ENCODE measurements around the gene ATG4C. TPM values are rescaled to one million over a fixed set of nuclear protein-coding genes. Genes with fewer than 3 reads are reported as not detected.

ATG4C gene
- total RNA-seq, 4 donors from 2014 or later = 0.85 to 32.2 (median 11.7) TPM

DNA sequence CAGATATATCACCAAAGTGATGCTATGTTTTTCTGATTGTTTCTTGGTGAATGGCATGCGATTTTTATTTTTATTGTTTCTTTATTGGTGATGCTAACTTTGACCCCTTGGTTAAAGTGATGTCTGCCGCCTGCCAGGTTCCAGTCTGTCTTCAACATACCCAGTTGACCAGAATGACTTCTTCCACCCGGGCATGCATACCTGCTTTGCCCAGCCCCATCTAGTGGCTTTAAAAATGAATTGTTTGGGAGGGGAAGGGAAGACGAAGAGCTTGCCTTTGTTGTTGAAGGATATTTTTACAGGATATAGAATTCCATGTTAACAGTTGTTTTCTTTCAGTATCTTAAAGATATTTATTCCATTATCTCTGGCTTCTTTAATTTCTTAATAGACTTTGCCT, 65.1 kb downstream of the ATG4C start:
- TF ChIP-seq, protein P1, sequence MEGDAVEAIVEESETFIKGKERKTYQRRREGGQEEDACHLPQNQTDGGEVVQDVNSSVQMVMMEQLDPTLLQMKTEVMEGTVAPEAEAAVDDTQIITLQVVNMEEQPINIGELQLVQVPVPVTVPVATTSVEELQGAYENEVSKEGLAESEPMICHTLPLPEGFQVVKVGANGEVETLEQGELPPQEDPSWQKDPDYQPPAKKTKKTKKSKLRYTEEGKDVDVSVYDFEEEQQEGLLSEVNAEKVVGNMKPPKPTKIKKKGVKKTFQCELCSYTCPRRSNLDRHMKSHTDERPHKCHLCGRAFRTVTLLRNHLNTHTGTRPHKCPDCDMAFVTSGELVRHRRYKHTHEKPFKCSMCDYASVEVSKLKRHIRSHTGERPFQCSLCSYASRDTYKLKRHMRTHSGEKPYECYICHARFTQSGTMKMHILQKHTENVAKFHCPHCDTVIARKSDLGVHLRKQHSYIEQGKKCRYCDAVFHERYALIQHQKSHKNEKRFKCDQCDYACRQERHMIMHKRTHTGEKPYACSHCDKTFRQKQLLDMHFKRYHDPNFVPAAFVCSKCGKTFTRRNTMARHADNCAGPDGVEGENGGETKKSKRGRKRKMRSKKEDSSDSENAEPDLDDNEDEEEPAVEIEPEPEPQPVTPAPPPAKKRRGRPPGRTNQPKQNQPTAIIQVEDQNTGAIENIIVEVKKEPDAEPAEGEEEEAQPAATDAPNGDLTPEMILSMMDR (IDR thresholded peaks at IDR 0.05) = no peak
- TF ChIP-seq POLR2A (IDR thresholded peaks at IDR 0.05) = no peak
- H3K36me3 ChIP-seq = no peaks in the 10 kb centered on the region
- H3K4me1 ChIP-seq = no peaks in the 10 kb centered on the region
- no peaks in the 10 kb centered on the region for H3K27me3 ChIP-seq
- H3K9me3 ChIP-seq = no peaks in the 10 kb centered on the region
- no peak overlapping the region for H3K27ac ChIP-seq
- DNase-seq = no peak
- H3K4me3 ChIP-seq = no peak overlapping the region

DNA sequence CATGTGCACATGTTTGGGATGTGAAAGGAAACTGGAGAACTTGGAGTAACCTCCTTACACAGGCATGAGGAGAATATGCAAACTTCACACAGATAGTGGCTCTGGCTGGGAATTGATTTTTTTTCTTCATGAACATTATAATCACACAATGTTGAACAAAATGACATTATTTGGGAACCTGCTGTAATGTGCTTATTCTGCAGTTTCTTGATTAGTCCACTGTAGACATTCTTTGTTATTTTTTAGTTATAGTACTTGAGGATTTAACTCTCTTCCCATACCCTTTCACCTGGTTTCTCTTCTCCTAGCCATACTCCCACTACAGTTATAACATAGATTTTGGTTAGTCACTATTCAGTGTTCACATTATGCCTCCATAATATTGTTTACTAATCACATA, 68.3 kb downstream of the ATG4C start:
- Histone ChIP-seq H3K4me3 (no peak overlapping the region), H3K9me3 (no peaks in the 10 kb centered on the region), H3K4me1 (no peaks in the 10 kb centered on the region), H3K27me3 (no peaks in the 10 kb centered on the region), H3K27ac (no peak overlapping the region), H3K36me3 (no peaks in the 10 kb centered on the region)
- TF ChIP-seq, protein P1 (IDR thresholded peaks at IDR 0.05) = no peak
- no peak for TF ChIP-seq POLR2A (IDR thresholded peaks at IDR 0.05)
- DNase-seq = no peak

DNA sequence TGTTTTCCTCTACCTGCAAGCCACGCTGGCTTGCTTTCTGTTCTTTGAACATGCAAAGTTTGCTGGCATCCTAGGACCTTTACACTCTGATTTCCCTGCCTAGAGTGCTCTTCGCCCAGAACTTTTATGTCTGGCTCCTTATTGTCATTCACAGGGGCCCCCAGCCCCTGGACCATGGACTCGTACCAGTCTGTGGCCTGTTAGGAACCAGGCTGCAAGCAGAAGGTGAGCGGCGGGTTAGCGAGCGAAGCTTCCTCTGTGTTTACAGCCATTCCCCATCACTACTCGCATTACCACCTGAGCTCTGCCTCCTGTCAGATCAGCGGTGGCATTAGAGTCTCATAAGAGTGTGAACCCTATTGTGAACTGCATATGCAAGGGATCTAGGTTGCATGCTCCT, 73.0 kb downstream of the ATG4C start:
- Histone ChIP-seq H3K4me3 (no peak overlapping the region), H3K36me3 (no peaks in the 10 kb centered on the region), H3K27me3 (no peaks in the 10 kb centered on the region), H3K27ac (no peak overlapping the region), H3K9me3 (no peaks in the 10 kb centered on the region), H3K4me1 (no peaks in the 10 kb centered on the region)
- TF ChIP-seq, protein P1 (IDR thresholded peaks at IDR 0.05) = no peak
- no peak for TF ChIP-seq POLR2A (IDR thresholded peaks at IDR 0.05)
- DNase-seq = no peak

DNA sequence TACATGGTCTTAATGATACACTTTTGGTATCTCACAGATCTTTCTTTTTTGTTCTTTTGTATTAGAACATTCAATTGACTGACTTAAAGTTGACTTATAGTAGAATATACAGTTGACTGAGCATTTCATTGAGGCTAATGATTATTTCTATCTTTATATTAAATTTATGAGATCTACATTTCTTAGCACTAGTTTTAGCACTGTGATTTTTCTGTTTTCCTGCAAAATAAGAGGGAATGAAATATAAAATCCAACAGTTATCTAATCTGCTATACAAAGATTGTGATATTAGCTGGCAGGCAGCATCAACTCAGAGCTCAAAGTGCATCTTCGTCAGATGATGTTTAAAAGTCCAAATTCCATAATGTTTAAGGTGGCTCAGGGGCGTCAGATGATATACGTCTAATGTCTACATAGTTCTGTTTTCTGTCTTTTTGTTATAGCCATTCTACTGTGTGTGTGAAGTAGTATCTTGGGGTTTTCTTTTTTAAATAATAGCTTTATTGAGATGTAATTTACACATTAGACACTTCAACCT, 85.4 kb downstream of the ATG4C start:
- H3K36me3 ChIP-seq = no peaks in the 10 kb centered on the region
- H3K4me3 ChIP-seq = no peak overlapping the region
- no peaks in the 10 kb centered on the region for H3K27me3 ChIP-seq
- no peaks in the 10 kb centered on the region for H3K9me3 ChIP-seq
- no peak for DNase-seq
- H3K27ac ChIP-seq = no peak overlapping the region
- no peak for TF ChIP-seq POLR2A (IDR thresholded peaks at IDR 0.05)
- TF ChIP-seq, protein P1 (IDR thresholded peaks at IDR 0.05) = no peak
- H3K4me1 ChIP-seq = no peaks in the 10 kb centered on the region

DNA sequence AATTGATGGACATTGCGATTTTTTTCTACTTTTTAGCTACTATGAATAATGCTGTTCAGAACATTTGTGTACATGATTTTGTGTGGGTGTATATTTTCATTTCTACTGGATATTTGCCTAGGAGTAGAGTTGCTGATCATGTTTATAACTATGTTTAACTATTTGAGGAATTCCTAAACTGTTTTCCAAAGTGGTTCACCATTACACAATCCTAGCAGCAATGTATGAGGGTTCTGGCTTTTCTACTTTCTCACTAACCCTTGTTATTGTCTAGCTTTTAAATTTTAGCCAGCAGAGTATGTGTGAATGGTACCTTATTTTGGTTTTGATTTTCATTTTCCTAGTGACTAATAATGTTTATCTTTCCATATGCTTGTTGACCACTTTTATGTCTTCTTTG, 86.2 kb downstream of the ATG4C start:
- no peak for DNase-seq
- Histone ChIP-seq H3K4me1 (no peaks in the 10 kb centered on the region), H3K9me3 (no peaks in the 10 kb centered on the region), H3K36me3 (no peaks in the 10 kb centered on the region), H3K27ac (no peak overlapping the region), H3K4me3 (no peak overlapping the region), H3K27me3 (no peaks in the 10 kb centered on the region)
- TF ChIP-seq, protein P1 (IDR thresholded peaks at IDR 0.05) = no peak
- no peak for TF ChIP-seq POLR2A (IDR thresholded peaks at IDR 0.05)

DNA sequence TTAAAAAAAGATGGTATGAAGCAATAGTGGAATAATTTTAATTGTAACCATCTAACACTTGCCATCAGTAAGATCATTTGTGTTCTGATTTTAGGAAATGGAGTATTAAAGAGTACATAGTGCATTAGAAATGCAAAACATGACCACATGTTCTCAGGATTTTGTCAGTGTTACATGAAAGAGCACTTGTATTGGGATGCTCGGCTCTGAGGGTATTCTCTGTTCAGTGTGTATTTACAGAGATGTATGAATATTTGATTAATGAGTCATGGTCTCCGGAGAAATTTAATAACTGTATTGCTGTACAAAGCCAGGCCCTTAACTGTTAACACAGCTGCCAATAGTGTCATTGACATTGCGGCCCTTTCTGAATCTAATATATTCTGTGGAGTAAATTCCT, 91.7 kb downstream of the ATG4C start:
- H3K4me1 ChIP-seq = no peaks in the 10 kb centered on the region
- DNase-seq = no peak
- H3K27me3 ChIP-seq = no peaks in the 10 kb centered on the region
- no peaks in the 10 kb centered on the region for H3K9me3 ChIP-seq
- TF ChIP-seq, protein P1 (IDR thresholded peaks at IDR 0.05) = no peak
- TF ChIP-seq POLR2A (IDR thresholded peaks at IDR 0.05) = no peak
- H3K27ac ChIP-seq = no peak overlapping the region
- H3K36me3 ChIP-seq = no peaks in the 10 kb centered on the region
- no peak overlapping the region for H3K4me3 ChIP-seq
